ENCODE measurements around the gene MLLT3.

DNA sequence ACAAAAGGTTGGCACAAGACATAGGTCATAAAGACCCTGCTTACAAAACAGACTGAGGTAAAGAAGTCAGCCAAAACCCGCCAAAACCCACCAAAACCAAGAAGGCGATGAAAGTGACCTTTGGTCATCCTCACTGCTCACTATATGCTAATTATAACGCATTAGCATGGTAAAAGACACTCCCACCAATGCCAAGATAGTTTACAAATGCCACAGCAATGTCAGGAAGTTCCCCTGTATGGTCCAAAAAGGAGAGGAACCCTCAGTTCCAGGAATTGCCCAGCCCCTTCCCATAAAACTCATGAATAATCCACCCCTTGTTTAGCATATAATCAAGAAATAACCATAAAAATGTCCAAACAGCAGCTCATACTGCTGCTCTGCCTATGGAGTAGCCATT is 27.7 kb downstream of the MLLT3 start:
- TF ChIP-seq CTCF (IDR thresholded peaks at IDR 0.05) (no peak), POLR2A (IDR thresholded peaks at IDR 0.05) (no peak)

Measured in Peyer's patch (tissue), 4 donors.